Ishikawa (cell line): ENCODE results near the gene FAM111A.

Source experiments
- CREB1 ChIP-seq: IDR thresholded peaks from 2 replicates; pipeline ENCODE4 v1.6.1; 2012; ENCODE audit warnings: low read depth
- EP300 ChIP-seq: IDR thresholded peaks from 2 replicates; pipeline ENCODE4 v1.6.1; 2012; ENCODE audit warnings: borderline replicate concordance
- FOXM1 ChIP-seq: IDR thresholded peaks from 2 replicates; pipeline ENCODE4 v1.6.1; 2012; ENCODE audit warnings: low read depth, borderline replicate concordance
- REST ChIP-seq: IDR thresholded peaks from 2 replicates; pipeline ENCODE4 v1.6.1; 2012; ENCODE audit warnings: low read depth, mild to moderate bottlenecking
- TCF12 ChIP-seq: IDR thresholded peaks from 2 replicates; pipeline ENCODE4 v1.6.1; 2012; ENCODE audit warnings: low read depth
- YY1 ChIP-seq: IDR thresholded peaks from 2 replicates; pipeline ENCODE4 v1.6.1; 2012; ENCODE audit warnings: low read depth

GRCh38 chr11:59137190-59137589, 5.5 kb upstream of the FAM111A start:
- TF ChIP-seq FOXM1 (no peak), EP300 (no peak), REST (no peak), YY1 (no peak), CREB1 (no peak), TCF12 (no peak)
